ENCODE measurements around the gene ENOX1. TPM values are rescaled to one million over a fixed set of nuclear protein-coding genes. Genes with fewer than 3 reads are reported as not detected.

Gene ENOX1
- total and polyA plus RNA-seq, 9 of the 15 experiments (the other 6 are each of a cell fraction or from before 2014, with no cell fraction given) = not detected

DNA sequence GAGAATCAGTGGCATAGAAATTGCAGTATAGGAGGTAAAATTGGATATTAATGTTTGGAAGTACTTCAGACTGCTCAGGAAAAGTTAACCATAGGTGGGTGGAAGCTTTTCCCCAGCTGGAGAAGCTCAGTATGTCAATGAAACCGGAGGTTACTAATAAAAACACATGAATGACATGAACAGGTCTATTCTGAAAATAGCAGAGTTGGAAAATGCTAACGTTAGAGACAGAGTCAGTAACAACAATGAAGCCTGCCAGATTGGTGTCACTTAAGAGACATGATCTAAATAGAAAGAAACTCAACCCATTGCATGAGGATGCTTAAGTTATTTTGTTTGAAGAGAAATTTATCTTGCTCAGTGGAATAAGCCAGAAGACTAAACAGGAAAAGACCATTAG, 398.9 kb downstream of the ENOX1 start:
- no peaks in the 10 kb centered on the region for H3K27me3 ChIP-seq (ENCODE audit: control insufficient read depth in 2 of 2, insufficient read depth in 2 of 2, low read length in 2 of 2)
- DNase-seq (ENCODE audit: extremely low read depth in 1 of 4, low spot score in 3 of 4) = no peak
- no peaks in the 10 kb centered on the region for H3K9me3 ChIP-seq (replicated peaks; ENCODE audit: control insufficient read depth, insufficient read depth, low read depth, low read length)
- no peak overlapping the region for H3K4me2 ChIP-seq (ENCODE audit: insufficient read depth, low read length)
- intact Hi-C loops (cut with micrococcal nuclease) (no loop called here), in situ Hi-C loops (cut with MboI) (no loop called here)
- H3K36me3 ChIP-seq (ENCODE audit: control insufficient read depth, insufficient read depth, low read length) = no peaks in the 10 kb centered on the region
- BruUV-seq (replicated peaks) = no TSS peak
- H3K9me1 ChIP-seq (ENCODE audit: control insufficient read depth, insufficient read depth, low read length) = no peaks in the 10 kb centered on the region
- ChIA-PET CTCF (ENCODE audit: low intra/inter-chr PET ratio) (no interaction called here), POLR2A (no interaction called here)
- H3K27ac ChIP-seq (ENCODE audit: extremely low read depth, low read depth, low read length) = no peak overlapping the region
- H3K4me3 ChIP-seq = no peak overlapping the region
- ATAC-seq = no peak
- no peaks in the 10 kb centered on the region for H3K79me2 ChIP-seq (ENCODE audit: control insufficient read depth, insufficient read depth, low read length)
- H4K20me1 ChIP-seq (replicated peaks; ENCODE audit: control insufficient read depth, insufficient read depth, low read length) = no peaks in the 10 kb centered on the region
- no peak for TF ChIP-seq STAT5B (CRISPR knock-in tag; IDR thresholded peaks at IDR 0.05)
- no peak for TF ChIP-seq LEF1 (IDR thresholded peaks at IDR 0.05)
- no peak for TF ChIP-seq ZNF41 (CRISPR knock-in tag; conservative IDR thresholded peaks at IDR 0.05)
- no peak for TF ChIP-seq CHAMP1 (IDR thresholded peaks at IDR 0.05)
- TF ChIP-seq ZBTB43 (CRISPR knock-in tag; IDR thresholded peaks at IDR 0.05) = no peak
- TF ChIP-seq, protein P1, sequence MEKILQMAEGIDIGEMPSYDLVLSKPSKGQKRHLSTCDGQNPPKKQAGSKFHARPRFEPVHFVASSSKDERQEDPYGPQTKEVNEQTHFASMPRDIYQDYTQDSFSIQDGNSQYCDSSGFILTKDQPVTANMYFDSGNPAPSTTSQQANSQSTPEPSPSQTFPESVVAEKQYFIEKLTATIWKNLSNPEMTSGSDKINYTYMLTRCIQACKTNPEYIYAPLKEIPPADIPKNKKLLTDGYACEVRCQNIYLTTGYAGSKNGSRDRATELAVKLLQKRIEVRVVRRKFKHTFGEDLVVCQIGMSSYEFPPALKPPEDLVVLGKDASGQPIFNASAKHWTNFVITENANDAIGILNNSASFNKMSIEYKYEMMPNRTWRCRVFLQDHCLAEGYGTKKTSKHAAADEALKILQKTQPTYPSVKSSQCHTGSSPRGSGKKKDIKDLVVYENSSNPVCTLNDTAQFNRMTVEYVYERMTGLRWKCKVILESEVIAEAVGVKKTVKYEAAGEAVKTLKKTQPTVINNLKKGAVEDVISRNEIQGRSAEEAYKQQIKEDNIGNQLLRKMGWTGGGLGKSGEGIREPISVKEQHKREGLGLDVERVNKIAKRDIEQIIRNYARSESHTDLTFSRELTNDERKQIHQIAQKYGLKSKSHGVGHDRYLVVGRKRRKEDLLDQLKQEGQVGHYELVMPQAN (IDR thresholded peaks at IDR 0.05; ENCODE audit: borderline replicate concordance) = no peak
- no peak for TF ChIP-seq MEF2D (tag; conservative IDR thresholded peaks at IDR 0.05; ENCODE audit: low read depth)
- no peak for FAIRE-seq
- no peak overlapping the region for H2AFZ ChIP-seq (ENCODE audit: low read depth, low read length)
- WGBS (ENCODE audit: insufficient coverage, low coverage, missing lambda C conversion rate) = 0% methylated on average over 2 of the region's 2 CpGs
- H3K9ac ChIP-seq (ENCODE audit: insufficient read depth in 1 of 2, low read depth in 2 of 2, low read length in 2 of 2) = no peak overlapping the region
- no peaks in the 10 kb centered on the region for H3K4me1 ChIP-seq (replicated peaks in 1 of 2; ENCODE audit: control insufficient read depth in 2 of 2, insufficient read depth in 2 of 2, low read length in 2 of 2)
